H9 (cell line): ENCODE measurements around the gene ATP5MC3. TPM values are rescaled to one million over a fixed set of nuclear protein-coding genes. Genes with fewer than 3 reads are reported as not detected.

Source experiments
- DNase-seq: peaks from one replicate; pipeline ENCODE4 v3.0.0-alpha.2; 2017
- H2AFZ ChIP-seq: one replicate; pipeline ENCODE4 v1.6.1; 2013; ENCODE audit warnings: mild to moderate bottlenecking, low read length, control low read depth, moderate library complexity
- H2AK5ac ChIP-seq: 2 replicates; pipeline ENCODE4 v1.6.1; 2013; ENCODE audit warnings: low read length, control low read depth, mixed read lengths; ENCODE audit not compliant: insufficient read length
- H2BK120ac ChIP-seq: one replicate; pipeline ENCODE4 v1.6.1; 2013; ENCODE audit warnings: low read depth, mild to moderate bottlenecking, low read length, control low read depth, inconsistent platforms; ENCODE audit not compliant: poor library complexity, severe bottlenecking
- H2BK12ac ChIP-seq: 2 replicates; pipeline ENCODE4 v1.6.1; 2013; ENCODE audit warnings: low read length, control low read depth, mixed read lengths, low read depth; ENCODE audit not compliant: insufficient read length
- H2BK15ac ChIP-seq: 2 replicates; pipeline ENCODE4 v1.6.1; 2013; ENCODE audit warnings: low read depth, low read length, control low read depth
- H2BK20ac ChIP-seq: one replicate; pipeline ENCODE4 v1.6.1; 2013; ENCODE audit warnings: low read depth, mild to moderate bottlenecking, low read length, control low read depth, inconsistent platforms; ENCODE audit not compliant: poor library complexity, severe bottlenecking
- H2BK5ac ChIP-seq: 2 replicates; pipeline ENCODE4 v1.6.1; 2013; ENCODE audit warnings: low read length, control low read depth, mixed read lengths; ENCODE audit not compliant: insufficient read length
- H3K14ac ChIP-seq: 2 replicates; pipeline ENCODE4 v1.6.1; 2013; ENCODE audit warnings: low read length, control low read depth; ENCODE audit not compliant: insufficient read depth
- H3K18ac ChIP-seq: 2 replicates; pipeline ENCODE4 v1.6.1; 2013; ENCODE audit warnings: low read depth, mild to moderate bottlenecking, mixed read lengths, low read length, control low read depth; ENCODE audit not compliant: insufficient read length
- H3K23ac ChIP-seq: 2 replicates; pipeline ENCODE4 v1.6.1; 2013; ENCODE audit warnings: low read length, control low read depth, mixed read lengths, low read depth; ENCODE audit not compliant: insufficient read length
- H3K23me2 ChIP-seq: 2 replicates; pipeline ENCODE4 v1.6.1; 2013; ENCODE audit warnings: low read depth, mild to moderate bottlenecking, mixed read lengths, low read length, control low read depth; ENCODE audit not compliant: insufficient read length, poor library complexity, severe bottlenecking
- H3K27ac ChIP-seq: 2 replicates; pipeline ENCODE4 v1.5.1; 2013; ENCODE audit warnings: low read length, control low read depth, mixed read lengths, low read depth; ENCODE audit not compliant: insufficient read length
- H3K27me3 ChIP-seq: 2 replicates; pipeline ENCODE4 v1.6.1; 2013; ENCODE audit warnings: low read length, control low read depth, inconsistent platforms; ENCODE audit not compliant: insufficient read depth
- H3K4ac ChIP-seq: 2 replicates; pipeline ENCODE4 v1.6.1; 2013; ENCODE audit warnings: low read depth, mild to moderate bottlenecking, control low read depth, inconsistent platforms, low read length, moderate library complexity
- H3K4me1 ChIP-seq: 2 replicates; pipeline ENCODE4 v1.6.1; 2013; ENCODE audit warnings: low read length, control low read depth, inconsistent platforms; ENCODE audit not compliant: insufficient read depth
- H3K4me2 ChIP-seq: 2 replicates; pipeline ENCODE4 v1.6.1; 2013; ENCODE audit warnings: low read length, control low read depth, mixed read lengths; ENCODE audit not compliant: insufficient read length, insufficient read depth
- H3K56ac ChIP-seq: 2 replicates; pipeline ENCODE4 v1.6.1; 2013; ENCODE audit warnings: low read depth, mild to moderate bottlenecking, mixed read lengths, low read length, control low read depth; ENCODE audit not compliant: insufficient read length
- H3K79me1 ChIP-seq: 2 replicates; pipeline ENCODE4 v1.6.1; 2013; ENCODE audit warnings: low read depth, mild to moderate bottlenecking, moderate library complexity, low read length, control low read depth, inconsistent platforms; ENCODE audit not compliant: insufficient read depth, poor library complexity, severe bottlenecking
- H3K79me2 ChIP-seq: 2 replicates; pipeline ENCODE4 v1.6.1; 2013; ENCODE audit warnings: low read length, control low read depth, inconsistent platforms; ENCODE audit not compliant: insufficient read depth
- H3K9ac ChIP-seq: 2 replicates; pipeline ENCODE4 v1.6.1; 2013; ENCODE audit warnings: low read length, control low read depth, mixed read lengths; ENCODE audit not compliant: insufficient read length; ENCODE audit errors: extremely low read depth
- H3K9me3 ChIP-seq: one replicate; pipeline ENCODE4 v1.6.1; 2013; ENCODE audit warnings: low read depth, low read length, inconsistent platforms; ENCODE audit not compliant: control insufficient read depth
- H3T11ph ChIP-seq: one replicate; pipeline ENCODE4 v1.6.1; 2013; ENCODE audit warnings: mild to moderate bottlenecking, low read length, control low read depth, inconsistent platforms
- H4K20me1 ChIP-seq: one replicate; pipeline ENCODE4 v1.6.1; 2013; ENCODE audit not compliant: control insufficient read depth, insufficient read length, insufficient read depth
- H4K5ac ChIP-seq: 2 replicates; pipeline ENCODE4 v1.6.1; 2013; ENCODE audit warnings: low read depth, mild to moderate bottlenecking, mixed read lengths, low read length, control low read depth; ENCODE audit not compliant: insufficient read length
- H4K8ac ChIP-seq: replicated peaks from 2 replicates; pipeline ENCODE4 v1.6.1; 2013; ENCODE audit warnings: low read length, control low read depth, mixed read lengths, low read depth; ENCODE audit not compliant: insufficient read length
- H4K91ac ChIP-seq: 2 replicates; pipeline ENCODE4 v1.6.1; 2013; ENCODE audit warnings: low read depth, mild to moderate bottlenecking, moderate library complexity, mixed read lengths, low read length, control low read depth; ENCODE audit not compliant: insufficient read length
- H3K27ac Mint-ChIP-seq, 3 experiments: 2 replicates in 2 of 3; 3 replicates in 1 of 3; pipeline ENCODE4 v1.8.0; 2020 to 2021; ENCODE audit warnings: mixed read lengths in 3 of 3, mild to moderate bottlenecking in 1 of 3, moderate library complexity in 1 of 3
- H3K27me3 Mint-ChIP-seq: 2 replicates; pipeline ENCODE4 v1.8.0; 2021; ENCODE audit warnings: low read depth, mild to moderate bottlenecking, moderate library complexity, mixed read lengths
- H3K36me3 Mint-ChIP-seq, 3 experiments: 2 replicates in 2 of 3; 3 replicates in 1 of 3; pipeline ENCODE4 v1.8.0; 2020 to 2021; ENCODE audit warnings: low read depth in 3 of 3, mixed read lengths in 3 of 3; ENCODE audit not compliant: insufficient read depth in 1 of 3
- H3K4me1 Mint-ChIP-seq, 2 experiments: 2 replicates each; pipeline ENCODE4 v1.8.0; 2020; ENCODE audit warnings: mixed read lengths in 2 of 2
- H3K4me3 Mint-ChIP-seq, 2 experiments: 2 replicates in 1 of 2; 3 replicates in 1 of 2; pipeline ENCODE4 v1.8.0; 2020 to 2021; ENCODE audit warnings: mild to moderate bottlenecking in 2 of 2, mixed read lengths in 2 of 2, moderate library complexity in 1 of 2
- H3K9me3 Mint-ChIP-seq, 2 experiments: 2 replicates in 1 of 2; 3 replicates in 1 of 2; pipeline ENCODE4 v1.8.0; 2020; ENCODE audit warnings: mild to moderate bottlenecking in 2 of 2, mixed read lengths in 2 of 2, moderate library complexity in 1 of 2
- WGBS: extraction: QIAGEN DNeasy Blood & Tissue Kit; methylation state at CpG from one replicate; pipeline ENCODE4 v1.1.7; 2013; ENCODE audit warnings: missing lambda C conversion rate, low lambda C conversion rate, mixed read lengths; ENCODE audit not compliant: insufficient read length; ENCODE audit errors: extremely low coverage; 5-methylcytosine and 5-hydroxymethylcytosine counted together
- total RNA-seq: library from RNA; stranded (reverse); gene quantifications from 2 replicates; pipeline ENCODE4 v1.2.1, GENCODE V29; 2021
- TF ChIP-seq, protein P1 (sequence below): fragments of 200-600 bp; sonication (generic); conservative IDR thresholded peaks from 3 replicates; pipeline ENCODE4 v1.8.0; 2021; ENCODE audit warnings: antibody characterized with exemption, mild to moderate bottlenecking

The ATP5MC3 gene
- total RNA-seq, 1 experiment from 2014 or later: 326 TPM

DNA sequence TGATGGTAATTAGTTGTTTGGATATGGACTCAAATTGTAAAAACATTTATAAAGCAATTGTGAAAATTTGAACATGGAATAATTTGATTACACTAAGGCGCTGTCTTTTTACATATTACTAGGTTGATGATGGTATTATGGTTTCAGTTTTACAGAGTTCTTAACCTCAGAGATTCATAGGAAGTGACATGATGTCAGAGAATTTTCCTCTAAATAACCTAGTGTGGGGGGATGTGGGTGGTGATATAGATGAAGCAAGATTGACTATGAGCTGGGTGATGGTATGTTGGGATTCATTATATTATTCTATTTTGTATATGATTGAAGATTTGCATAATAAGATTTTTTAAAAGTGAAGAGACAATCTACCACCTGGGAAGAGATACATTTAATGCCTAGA lies 45.9 kb upstream of the ATP5MC3 start:
- Mint-ChIP-seq H3K36me3 (no peaks in the 10 kb centered on the region), H3K27ac (no peak overlapping the region), H3K27me3 (peaks cover 4% of the 10 kb centered on the region), H3K9me3 (no peaks in the 10 kb centered on the region; a peak in 1 of 5 replicates), H3K4me3 (no peak overlapping the region), H3K4me1 (no peaks in the 10 kb centered on the region)
- no peak overlapping the region for H3K9ac ChIP-seq
- H2BK5ac ChIP-seq: no peak overlapping the region
- no peaks in the 10 kb centered on the region for H3K4me1 ChIP-seq
- no peak overlapping the region for H3K27ac ChIP-seq
- H2BK20ac ChIP-seq: no peak overlapping the region
- no peak for DNase-seq
- no peak overlapping the region for H2BK15ac ChIP-seq
- H2AK5ac ChIP-seq: no peak overlapping the region
- H2BK120ac ChIP-seq: no peak overlapping the region
- no peaks in the 10 kb centered on the region for H3K23me2 ChIP-seq
- TF ChIP-seq, protein P1, sequence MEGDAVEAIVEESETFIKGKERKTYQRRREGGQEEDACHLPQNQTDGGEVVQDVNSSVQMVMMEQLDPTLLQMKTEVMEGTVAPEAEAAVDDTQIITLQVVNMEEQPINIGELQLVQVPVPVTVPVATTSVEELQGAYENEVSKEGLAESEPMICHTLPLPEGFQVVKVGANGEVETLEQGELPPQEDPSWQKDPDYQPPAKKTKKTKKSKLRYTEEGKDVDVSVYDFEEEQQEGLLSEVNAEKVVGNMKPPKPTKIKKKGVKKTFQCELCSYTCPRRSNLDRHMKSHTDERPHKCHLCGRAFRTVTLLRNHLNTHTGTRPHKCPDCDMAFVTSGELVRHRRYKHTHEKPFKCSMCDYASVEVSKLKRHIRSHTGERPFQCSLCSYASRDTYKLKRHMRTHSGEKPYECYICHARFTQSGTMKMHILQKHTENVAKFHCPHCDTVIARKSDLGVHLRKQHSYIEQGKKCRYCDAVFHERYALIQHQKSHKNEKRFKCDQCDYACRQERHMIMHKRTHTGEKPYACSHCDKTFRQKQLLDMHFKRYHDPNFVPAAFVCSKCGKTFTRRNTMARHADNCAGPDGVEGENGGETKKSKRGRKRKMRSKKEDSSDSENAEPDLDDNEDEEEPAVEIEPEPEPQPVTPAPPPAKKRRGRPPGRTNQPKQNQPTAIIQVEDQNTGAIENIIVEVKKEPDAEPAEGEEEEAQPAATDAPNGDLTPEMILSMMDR: no peak
- no peaks in the 10 kb centered on the region for H3K27me3 ChIP-seq
- no peak overlapping the region for H4K91ac ChIP-seq
- no peaks in the 10 kb centered on the region for H3K9me3 ChIP-seq
- no peak overlapping the region for H2BK12ac ChIP-seq
- H4K20me1 ChIP-seq: no peaks in the 10 kb centered on the region
- no peak overlapping the region for H3T11ph ChIP-seq
- no peak overlapping the region for H3K23ac ChIP-seq
- no CpG with 5 or more reads among the region's 1 CpG for WGBS
- no peaks in the 10 kb centered on the region for H3K79me1 ChIP-seq
- no peak overlapping the region for H3K4ac ChIP-seq
- H3K56ac ChIP-seq: no peak overlapping the region
- no peak overlapping the region for H3K18ac ChIP-seq
- no peak overlapping the region for H3K14ac ChIP-seq
- no peak overlapping the region for H4K8ac ChIP-seq
- no peak overlapping the region for H3K4me2 ChIP-seq
- no peaks in the 10 kb centered on the region for H3K79me2 ChIP-seq
- H2AFZ ChIP-seq: no peak overlapping the region
- no peak overlapping the region for H4K5ac ChIP-seq
